Mesenchymal stem cell (in vitro differentiated cells and primary cell): ENCODE measurements around the gene RGPD6.
"Not testable (repeated sequence)": the region's sequence is repeated elsewhere in the genome, so short reads cannot be mapped to it uniquely, and the experiment has no call there.

Experiments used
- DNase-seq: peaks from one replicate; pipeline ENCODE4 v3.0.0-alpha.2; 2013
- H2AFZ ChIP-seq: one replicate; pipeline ENCODE4 v1.6.1; 2013; ENCODE audit warnings: low read depth, mild to moderate bottlenecking, control low read depth, inconsistent platforms, low read length, moderate library complexity
- H2AK5ac ChIP-seq: 2 replicates; pipeline ENCODE4 v1.6.1; 2013; ENCODE audit warnings: low read length, moderate library complexity, mild to moderate bottlenecking, inconsistent platforms; ENCODE audit not compliant: severe bottlenecking
- H2BK120ac ChIP-seq: one replicate; pipeline ENCODE4 v1.6.1; 2013; ENCODE audit warnings: low read depth, mild to moderate bottlenecking, inconsistent platforms, low read length, moderate library complexity
- H2BK12ac ChIP-seq, 2 experiments: one replicate each; pipeline ENCODE4 v1.6.1; 2013; ENCODE audit warnings: inconsistent platforms in 2 of 2, low read length in 2 of 2, mild to moderate bottlenecking in 2 of 2, moderate library complexity in 2 of 2, control low read depth in 1 of 2
- H2BK15ac ChIP-seq: one replicate; pipeline ENCODE4 v1.6.1; 2013; ENCODE audit warnings: mild to moderate bottlenecking, low read depth, inconsistent platforms; ENCODE audit not compliant: poor library complexity, severe bottlenecking
- H2BK5ac ChIP-seq: 2 replicates; pipeline ENCODE4 v1.6.1; 2013; ENCODE audit warnings: low read depth, mild to moderate bottlenecking, low read length, control low read depth, inconsistent platforms; ENCODE audit not compliant: poor library complexity, severe bottlenecking
- H3K14ac ChIP-seq, 2 experiments: one replicate each; pipeline ENCODE4 v1.6.1; 2013; ENCODE audit warnings: inconsistent platforms in 2 of 2, low read length in 2 of 2, control low read depth in 1 of 2, mild to moderate bottlenecking in 1 of 2, moderate library complexity in 1 of 2
- H3K18ac ChIP-seq, 2 experiments: one replicate each; pipeline ENCODE4 v1.6.1; 2013; ENCODE audit warnings: inconsistent platforms in 2 of 2, low read length in 2 of 2, control low read depth in 1 of 2, low read depth in 1 of 2, mild to moderate bottlenecking in 1 of 2
- H3K23ac ChIP-seq, 2 experiments: one replicate each; pipeline ENCODE4 v1.6.1; 2013; ENCODE audit warnings: inconsistent platforms in 2 of 2, low read length in 2 of 2, mild to moderate bottlenecking in 2 of 2, moderate library complexity in 2 of 2, control low read depth in 1 of 2
- H3K27ac ChIP-seq: 2 replicates; pipeline ENCODE4 v1.5.1; 2013; ENCODE audit warnings: mild to moderate bottlenecking, moderate library complexity, low read length, control low read depth, inconsistent platforms; ENCODE audit not compliant: poor library complexity, severe bottlenecking
- H3K27me3 ChIP-seq, 2 experiments: 2 replicates each; pipeline versions ENCODE4 v1.6.1 to v1.7.0; 2013; ENCODE audit warnings: low read length in 2 of 2, mild to moderate bottlenecking in 2 of 2, moderate library complexity in 2 of 2, control low read depth in 1 of 2, inconsistent platforms in 1 of 2; ENCODE audit not compliant: control insufficient read depth in 1 of 2, insufficient read depth in 1 of 2
- H3K36me3 ChIP-seq, 2 experiments: 2 replicates each; pipeline versions ENCODE4 v1.6.1 to v1.7.0; 2013; ENCODE audit warnings: low read length in 2 of 2, control low read depth in 1 of 2, inconsistent platforms in 1 of 2, low read depth in 1 of 2, mild to moderate bottlenecking in 1 of 2; ENCODE audit not compliant: insufficient read depth in 2 of 2, control insufficient read depth in 1 of 2
- H3K4ac ChIP-seq, 2 experiments: one replicate each; pipeline ENCODE4 v1.6.1; 2013; ENCODE audit warnings: inconsistent platforms in 2 of 2, low read length in 2 of 2, mild to moderate bottlenecking in 2 of 2, moderate library complexity in 2 of 2, control low read depth in 1 of 2, low read depth in 1 of 2
- H3K4me1 ChIP-seq: 2 replicates; pipeline ENCODE4 v1.6.1; 2013; ENCODE audit warnings: low read depth, low read length, control low read depth; ENCODE audit not compliant: control insufficient read depth, insufficient read depth
- H3K4me2 ChIP-seq: 2 replicates; pipeline ENCODE4 v1.6.1; 2013; ENCODE audit warnings: low read length, mild to moderate bottlenecking, inconsistent platforms; ENCODE audit not compliant: poor library complexity, severe bottlenecking
- H3K4me3 ChIP-seq, 2 experiments: 2 replicates each; pipeline versions ENCODE4 v1.5.1 to v1.7.0; 2013; ENCODE audit warnings: low read length in 2 of 2, mild to moderate bottlenecking in 2 of 2, control low read depth in 1 of 2, low read depth in 1 of 2; ENCODE audit not compliant: insufficient read depth in 1 of 2
- H3K79me1 ChIP-seq: replicated peaks from 2 replicates; pipeline ENCODE4 v1.6.1; 2013; ENCODE audit warnings: mild to moderate bottlenecking, control low read depth, low read length, inconsistent platforms; ENCODE audit not compliant: poor library complexity, severe bottlenecking
- H3K9ac ChIP-seq: 2 replicates; pipeline ENCODE4 v1.7.0; 2013; ENCODE audit warnings: mild to moderate bottlenecking, low read length, moderate library complexity
- H3K9me3 ChIP-seq: 2 replicates; pipeline ENCODE4 v1.7.0; 2013; ENCODE audit warnings: mild to moderate bottlenecking, low read length; ENCODE audit not compliant: control insufficient read depth
- H4K8ac ChIP-seq: one replicate; pipeline ENCODE4 v1.6.1; 2013; ENCODE audit warnings: inconsistent platforms, mild to moderate bottlenecking, low read length, moderate library complexity
- H4K91ac ChIP-seq: one replicate; pipeline ENCODE4 v1.6.1; 2013; ENCODE audit warnings: mild to moderate bottlenecking, low read length, inconsistent platforms
- WGBS: methylation state at CpG from one replicate; pipeline ENCODE4 v1.1.7; 2013; ENCODE audit warnings: mixed read lengths; 5-methylcytosine and 5-hydroxymethylcytosine counted together

Gene RGPD6

GRCh38 chr2:110494488-110494887 is 82.5 kb downstream of the RGPD6 start:
- H3K79me1 ChIP-seq, H3K27ac ChIP-seq, H3K14ac ChIP-seq, H2BK12ac ChIP-seq, H2BK120ac ChIP-seq, H2AFZ ChIP-seq, H2BK15ac ChIP-seq, H3K4ac ChIP-seq, H2AK5ac ChIP-seq, H3K9ac ChIP-seq, H3K9me3 ChIP-seq, H4K8ac ChIP-seq, H3K18ac ChIP-seq, H3K4me3 ChIP-seq, H4K91ac ChIP-seq, H3K27me3 ChIP-seq, DNase-seq, H3K36me3 ChIP-seq, H3K4me1 ChIP-seq, H3K4me2 ChIP-seq, H2BK5ac ChIP-seq, H3K23ac ChIP-seq: not testable (repeated sequence)
- no CpG with 5 or more reads among the region's 3 CpGs for WGBS

GRCh38 chr2:110488991-110489390 is 88.0 kb downstream of the RGPD6 start:
- not testable (repeated sequence) for H2AK5ac ChIP-seq, DNase-seq, H4K91ac ChIP-seq, H2BK12ac ChIP-seq, H3K27me3 ChIP-seq, H3K79me1 ChIP-seq, H2BK120ac ChIP-seq, H3K4me3 ChIP-seq, H3K27ac ChIP-seq, H3K9ac ChIP-seq, H3K18ac ChIP-seq, H2BK15ac ChIP-seq, H3K36me3 ChIP-seq, H2AFZ ChIP-seq, H3K9me3 ChIP-seq, H4K8ac ChIP-seq, H2BK5ac ChIP-seq, H3K14ac ChIP-seq, H3K23ac ChIP-seq, H3K4ac ChIP-seq, H3K4me2 ChIP-seq, H3K4me1 ChIP-seq
- WGBS: no CpG with 5 or more reads among the region's 1 CpG

GRCh38 chr2:110482697-110483096 is 94.3 kb downstream of the RGPD6 start:
- DNase-seq, H2BK120ac ChIP-seq, H3K79me1 ChIP-seq, H3K27me3 ChIP-seq, H3K9ac ChIP-seq, H3K27ac ChIP-seq, H3K14ac ChIP-seq, H3K18ac ChIP-seq, H4K91ac ChIP-seq, H3K4ac ChIP-seq, H2BK5ac ChIP-seq, H3K4me1 ChIP-seq, H2AK5ac ChIP-seq, H3K4me2 ChIP-seq, H3K36me3 ChIP-seq, H2AFZ ChIP-seq, H3K4me3 ChIP-seq, H3K9me3 ChIP-seq, H2BK12ac ChIP-seq, H4K8ac ChIP-seq, H3K23ac ChIP-seq, H2BK15ac ChIP-seq: not testable (repeated sequence)
- no CpG with 5 or more reads among the region's 4 CpGs for WGBS

- not testable (repeated sequence) for DNase-seq, H2BK120ac ChIP-seq, H3K36me3 ChIP-seq, H3K27me3 ChIP-seq, H3K4me1 ChIP-seq, H2BK12ac ChIP-seq, H2BK15ac ChIP-seq, H3K4me2 ChIP-seq, H2AFZ ChIP-seq, H3K14ac ChIP-seq, H3K9me3 ChIP-seq, H4K91ac ChIP-seq, H2AK5ac ChIP-seq, H3K4ac ChIP-seq, H3K79me1 ChIP-seq, H3K27ac ChIP-seq, H2BK5ac ChIP-seq, H3K18ac ChIP-seq, H3K4me3 ChIP-seq, H4K8ac ChIP-seq, H3K9ac ChIP-seq, H3K23ac ChIP-seq
- WGBS: no CpG with 5 or more reads among the region's 3 CpGs
These were observed 95.8 kb downstream of the RGPD6 start for GRCh38 chr2:110481200-110481599.
